ENCODE results near the gene UBE2Q2. TPM values are rescaled to one million over a fixed set of nuclear protein-coding genes. Genes with fewer than 3 reads are reported as not detected.

Gene UBE2Q2
- total RNA-seq, 1 experiment from 2014 or later, result 40.5 TPM

DNA sequence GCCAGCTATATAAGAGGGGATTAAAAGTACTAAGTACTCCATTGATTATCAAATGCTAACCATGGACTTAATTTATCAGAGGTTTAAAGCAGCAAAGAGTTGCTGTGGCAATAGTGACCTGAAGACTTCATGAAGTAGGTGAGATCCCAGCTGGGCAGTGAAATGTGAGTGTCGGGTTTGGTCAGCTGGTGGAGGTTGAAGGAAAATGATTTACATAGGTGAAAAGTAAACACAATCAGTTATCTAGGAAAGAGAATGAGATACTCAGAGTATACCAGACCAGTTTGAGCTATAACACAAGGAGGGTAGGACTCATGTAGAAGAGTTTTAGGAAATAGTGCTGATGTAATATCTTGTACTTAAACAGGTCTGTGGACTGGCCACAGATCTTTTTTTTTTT lies 43.9 kb downstream of the UBE2Q2 start:
- Histone ChIP-seq H3K27me3 (replicated peaks; ENCODE audit: control insufficient read depth, insufficient read depth, low read length) (no peaks in the 10 kb centered on the region), H3K9me3 (no peaks in the 10 kb centered on the region), H3K4me3 (ENCODE audit: low read depth, low read length) (no peak overlapping the region), H3K4me1 (peaks cover 27% of the 10 kb centered on the region), H3K36me3 (ENCODE audit: control insufficient read depth, insufficient read depth, low read length) (no peaks in the 10 kb centered on the region)
- BruUV-seq (replicated peaks), result no TSS peak
- Mint-ChIP-seq H3K4me3 (ENCODE audit: unreplicated experiment) (no peak overlapping the region), H3K27ac (ENCODE audit: unreplicated experiment) (peak overlapping the region; percentile 1), H3K4me1 (ENCODE audit: low read depth, unreplicated experiment) (peaks cover 11% of the 10 kb centered on the region), H3K9me3 (ENCODE audit: unreplicated experiment) (no peaks in the 10 kb centered on the region), H3K36me3 (ENCODE audit: insufficient read depth, unreplicated experiment) (peaks cover 23% of the 10 kb centered on the region), H3K27me3 (ENCODE audit: insufficient read depth, unreplicated experiment) (no peaks in the 10 kb centered on the region)
- DNase-seq, result peak; percentile 42 to 47
- TF ChIP-seq CTCF (IDR thresholded peaks at IDR 0.05; ENCODE audit: insufficient read depth in 1 of 2, low read depth in 1 of 2, low read length in 1 of 2, severe bottlenecking in 1 of 2, unreplicated experiment in 1 of 2), result no peak
- ChIA-PET POLR2A (interaction anchor here (0.5 to 0.6 kb wide), 2 partner anchors 12 to 34 kb away, joined by 3 read pairs; no protein-coding TSS in a partner anchor), CTCF (interaction anchor here (0.6 to 0.7 kb wide), 2 partner anchors 33 to 533 kb away, joined by 3 to 4 read pairs; no protein-coding TSS in a partner anchor)
- intact Hi-C loops (cut with micrococcal nuclease; ENCODE audit: unreplicated experiment), result loop anchor here (2.0 to 5.0 kb wide), 2 partner anchors 16 to 45 kb away; partner anchors contain the start of genes FBXO22 and UBE2Q2

DNA sequence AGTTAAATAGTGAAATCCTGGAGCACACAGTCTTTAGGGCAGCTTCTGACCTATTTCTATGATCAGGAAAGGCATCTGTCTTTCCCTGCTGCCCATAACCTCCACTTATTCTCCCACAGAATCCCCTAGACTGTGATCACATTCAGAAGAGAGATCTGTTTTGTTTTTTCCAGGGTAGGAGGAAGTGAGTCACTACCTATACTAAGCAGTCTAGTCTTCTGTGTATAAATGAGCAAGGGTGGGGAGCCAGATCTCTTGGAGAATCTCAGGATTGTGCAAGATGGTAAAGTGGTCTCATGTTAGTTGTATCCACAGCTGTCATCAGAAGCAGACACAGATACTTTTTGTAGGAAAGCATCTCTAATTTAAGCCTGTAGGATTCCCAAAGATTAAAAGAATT lies 48.6 kb downstream of the UBE2Q2 start:
- H3K9me3 Mint-ChIP-seq (ENCODE audit: unreplicated experiment), result no peaks in the 10 kb centered on the region
- H3K36me3 ChIP-seq (ENCODE audit: control insufficient read depth, insufficient read depth, low read length), result no peaks in the 10 kb centered on the region
- H3K27ac Mint-ChIP-seq (ENCODE audit: unreplicated experiment), result no peak overlapping the region
- peaks cover 35% of the 10 kb centered on the region for H3K36me3 Mint-ChIP-seq (ENCODE audit: insufficient read depth, unreplicated experiment)
- H3K9me3 ChIP-seq, result no peaks in the 10 kb centered on the region
- no peaks in the 10 kb centered on the region for H3K27me3 Mint-ChIP-seq (ENCODE audit: insufficient read depth, unreplicated experiment)
- H3K27me3 ChIP-seq (replicated peaks; ENCODE audit: control insufficient read depth, insufficient read depth, low read length), result no peaks in the 10 kb centered on the region
- intact Hi-C loops (cut with micrococcal nuclease; ENCODE audit: unreplicated experiment), result no loop called here
- BruUV-seq (replicated peaks), result no TSS peak
- no peak for TF ChIP-seq CTCF (IDR thresholded peaks at IDR 0.05; ENCODE audit: insufficient read depth in 1 of 2, low read depth in 1 of 2, low read length in 1 of 2, severe bottlenecking in 1 of 2, unreplicated experiment in 1 of 2)
- DNase-seq, result no peak
- peaks cover 17% of the 10 kb centered on the region for H3K4me1 Mint-ChIP-seq (ENCODE audit: low read depth, unreplicated experiment)
- H3K4me1 ChIP-seq, result peaks cover 7% of the 10 kb centered on the region; the same call in 1 of the 2 replicates
- ChIA-PET CTCF (no interaction called here), POLR2A (no interaction called here)
- no peak overlapping the region for H3K4me3 Mint-ChIP-seq (ENCODE audit: unreplicated experiment)
- no peak overlapping the region for H3K4me3 ChIP-seq (ENCODE audit: low read depth, low read length)

- intact Hi-C loops (cut with micrococcal nuclease; ENCODE audit: unreplicated experiment), result no loop called here
- peaks cover 37% of the 10 kb centered on the region for H3K36me3 Mint-ChIP-seq (ENCODE audit: insufficient read depth, unreplicated experiment)
- Histone ChIP-seq H3K4me1 (no peaks in the 10 kb centered on the region), H3K9me3 (no peaks in the 10 kb centered on the region), H3K27me3 (replicated peaks; ENCODE audit: control insufficient read depth, insufficient read depth, low read length) (no peaks in the 10 kb centered on the region), H3K4me3 (ENCODE audit: low read depth, low read length) (no peak overlapping the region), H3K36me3 (ENCODE audit: control insufficient read depth, insufficient read depth, low read length) (no peaks in the 10 kb centered on the region)
- CTCF ChIA-PET, result no interaction called here
- peaks cover 8% of the 10 kb centered on the region for H3K4me1 Mint-ChIP-seq (ENCODE audit: low read depth, unreplicated experiment)
- POLR2A ChIA-PET, result no interaction called here
- no TSS peak for BruUV-seq (replicated peaks)
- TF ChIP-seq CTCF (IDR thresholded peaks at IDR 0.05; ENCODE audit: insufficient read depth in 1 of 2, low read depth in 1 of 2, low read length in 1 of 2, severe bottlenecking in 1 of 2, unreplicated experiment in 1 of 2), result no peak
- no peaks in the 10 kb centered on the region for H3K9me3 Mint-ChIP-seq (ENCODE audit: unreplicated experiment)
- no peak overlapping the region for H3K27ac Mint-ChIP-seq (ENCODE audit: unreplicated experiment)
- no peak overlapping the region for H3K4me3 Mint-ChIP-seq (ENCODE audit: unreplicated experiment)
- no peaks in the 10 kb centered on the region for H3K27me3 Mint-ChIP-seq (ENCODE audit: insufficient read depth, unreplicated experiment)
- DNase-seq, result no peak
Measured at GRCh38 chr15:75895731-75896130, 52.5 kb downstream of the UBE2Q2 start.
